Keratinocyte (primary cell): ENCODE results near the gene SDS. TPM values are rescaled to one million over a fixed set of nuclear protein-coding genes. Genes with fewer than 3 reads are reported as not detected.

Source experiments
- DNase-seq: peaks from one replicate; pipeline ENCODE4 v3.0.0-alpha.2; 2011; ENCODE audit warnings: low read depth, missing footprints, low spot score
- FAIRE-seq: peaks from 2 replicates; lab custom pipeline; 2011; peaks lifted over from hg19 to GRCh38; lab: Jason Lieb, UNC
- H2AFZ ChIP-seq: 2 replicates; pipeline ENCODE4 v1.6.0; 2012; ENCODE audit warnings: low read length, control low read depth, inconsistent platforms; ENCODE audit not compliant: control insufficient read depth
- H3K27ac ChIP-seq: 2 replicates; pipeline ENCODE4 v1.5.1; 2011; ENCODE audit warnings: low read length; ENCODE audit not compliant: control insufficient read depth, insufficient read depth
- H3K27me3 ChIP-seq: 3 replicates; pipeline ENCODE4 v1.6.0; 2011; ENCODE audit warnings: low read length; ENCODE audit not compliant: control insufficient read depth, insufficient read depth; ENCODE audit errors: extremely low read depth
- H3K36me3 ChIP-seq, 2 experiments: 2 replicates in 1 of 2; 3 replicates in 1 of 2; pipeline ENCODE4 v1.5.1; 2011; ENCODE audit warnings: low read length in 2 of 2, mild to moderate bottlenecking in 1 of 2; ENCODE audit not compliant: control insufficient read depth in 2 of 2, insufficient read depth in 2 of 2; ENCODE audit errors: extremely low read depth in 1 of 2
- H3K4me1 ChIP-seq: 3 replicates; pipeline ENCODE4 v1.5.1; 2011; ENCODE audit warnings: low read length; ENCODE audit not compliant: control insufficient read depth, insufficient read depth; ENCODE audit errors: extremely low read depth
- H3K4me2 ChIP-seq: 3 replicates; pipeline ENCODE4 v1.6.0; 2011; ENCODE audit warnings: low read depth, low read length; ENCODE audit not compliant: control insufficient read depth, insufficient read depth; ENCODE audit errors: extremely low read depth
- H3K4me3 ChIP-seq, 3 experiments: fragments of 200-600 bp in 1 of 3; sonication (generic) in 1 of 3; 2 replicates in 2 of 3; 3 replicates in 1 of 3; pipeline ENCODE4 v1.5.1; 2011 to 2016; ENCODE audit warnings: low read length in 3 of 3, mild to moderate bottlenecking in 3 of 3, control low read depth in 2 of 3, inconsistent platforms in 1 of 3, low read depth in 1 of 3, mixed read lengths in 1 of 3, mixed run types in 1 of 3, moderate library complexity in 1 of 3; ENCODE audit not compliant: control insufficient read depth in 2 of 3, insufficient read depth in 2 of 3; ENCODE audit errors: extremely low read depth in 1 of 3
- H3K79me2 ChIP-seq: 2 replicates; pipeline ENCODE4 v1.6.0; 2012; ENCODE audit warnings: low read length; ENCODE audit not compliant: control insufficient read depth, insufficient read depth
- H3K9ac ChIP-seq: 3 replicates; pipeline ENCODE4 v1.6.0; 2011; ENCODE audit warnings: low read length; ENCODE audit not compliant: control insufficient read depth, insufficient read depth; ENCODE audit errors: extremely low read depth
- H3K9me1 ChIP-seq: 3 replicates; pipeline ENCODE4 v1.6.0; 2011; ENCODE audit warnings: low read length; ENCODE audit not compliant: control insufficient read depth, insufficient read depth; ENCODE audit errors: extremely low read depth
- H3K9me3 ChIP-seq: 2 replicates; pipeline ENCODE4 v1.5.1; 2012; ENCODE audit warnings: low read depth, low read length; ENCODE audit not compliant: control insufficient read depth
- H4K20me1 ChIP-seq: 3 replicates; pipeline ENCODE4 v1.6.0; 2011; ENCODE audit warnings: low read length; ENCODE audit not compliant: control insufficient read depth, insufficient read depth; ENCODE audit errors: extremely low read depth
- CTCF ChIP-seq, 3 experiments: IDR thresholded peaks in 1 of 3; conservative IDR thresholded peaks in 1 of 3; optimal IDR thresholded peaks in 1 of 3; 2 replicates in 2 of 3; 3 replicates in 1 of 3; pipeline versions ENCODE3 to v1.5.1; 2011; ENCODE audit warnings: low read length in 3 of 3, mild to moderate bottlenecking in 3 of 3, moderate library complexity in 2 of 3, control low read depth in 1 of 3, inconsistent platforms in 1 of 3; ENCODE audit not compliant: insufficient read depth in 2 of 3; ENCODE audit errors: extremely low read depth in 1 of 3
- EZH2 ChIP-seq: IDR thresholded peaks from one replicate; pipeline ENCODE4 v1.6.1; 2012; ENCODE audit warnings: inconsistent platforms, mild to moderate bottlenecking, low read length, moderate library complexity
- dilution Hi-C: fragments of 300-500 bp; cut with MboI; formaldehyde crosslinking; loops from one replicate; pipeline ENCODE4 v1.7.0; 2020; ENCODE audit warnings: low sequenced_read_pairs; ENCODE audit not compliant: extremely low pct_ligation_motif_present
- polyA plus RNA-seq, 5 experiments: library from polyadenylated mRNA; depleted of rRNA in 3 of 5; stranded (reverse) in 3 of 5; stranded (forward) in 1 of 5; unstranded in 1 of 5; fragments of >200 nt; gene quantifications; 1 replicate in 1 of 5; 2 replicates in 3 of 5; 3 replicates in 1 of 5; pipeline versions ENCODE4 v1.2.1 to v1.2.3, GENCODE V29; 2011 to 2012; ENCODE audit warnings: missing spikeins in 2 of 5, low read depth in 1 of 5, low replicate concordance in 1 of 5

The SDS gene
- polyA plus RNA-seq, 1 donor (not counting 4 experiments of a cell fraction or from before 2014, with no cell fraction given) = not detected

GRCh38 chr12:113414519-113415038, 10.9 kb upstream of the SDS start:
- H3K36me3 ChIP-seq = no peaks in the 10 kb centered on the region
- no peak overlapping the region for H3K9ac ChIP-seq
- no peak overlapping the region for H3K27ac ChIP-seq
- H3K27me3 ChIP-seq = peaks cover 12% of the 10 kb centered on the region
- H4K20me1 ChIP-seq = no peaks in the 10 kb centered on the region
- no peaks in the 10 kb centered on the region for H3K9me1 ChIP-seq
- H3K4me3 ChIP-seq = no peak overlapping the region
- no peaks in the 10 kb centered on the region for H3K79me2 ChIP-seq
- dilution Hi-C loops = no loop called here
- DNase-seq (no peak), FAIRE-seq (no peak)
- H2AFZ ChIP-seq = no peak overlapping the region
- no peaks in the 10 kb centered on the region for H3K9me3 ChIP-seq
- H3K4me1 ChIP-seq = no peaks in the 10 kb centered on the region
- TF ChIP-seq EZH2 (no peak), CTCF (optimal IDR thresholded peaks at IDR 0.05 in 1 of 3, IDR thresholded peaks at IDR 0.05 in 1 of 3, conservative IDR thresholded peaks at IDR 0.05 in 1 of 3; ENCODE audit: extremely low read depth in 1 of 3, insufficient read depth in 2 of 3, low read length in 3 of 3) (no peak)
- no peak overlapping the region for H3K4me2 ChIP-seq

- Histone ChIP-seq H3K9me1 (no peaks in the 10 kb centered on the region), H3K4me2 (no peak overlapping the region), H3K27me3 (peaks cover 12% of the 10 kb centered on the region), H4K20me1 (no peaks in the 10 kb centered on the region), H3K4me3 (no peak overlapping the region), H3K79me2 (no peaks in the 10 kb centered on the region), H2AFZ (no peak overlapping the region), H3K36me3 (no peaks in the 10 kb centered on the region), H3K27ac (no peak overlapping the region), H3K4me1 (no peaks in the 10 kb centered on the region), H3K9ac (no peak overlapping the region), H3K9me3 (no peaks in the 10 kb centered on the region)
- dilution Hi-C loops = no loop called here
- DNase-seq (no peak), FAIRE-seq (no peak)
- TF ChIP-seq CTCF (optimal IDR thresholded peaks at IDR 0.05 in 1 of 3, IDR thresholded peaks at IDR 0.05 in 1 of 3, conservative IDR thresholded peaks at IDR 0.05 in 1 of 3; ENCODE audit: extremely low read depth in 1 of 3, insufficient read depth in 2 of 3, low read length in 3 of 3) (no peak), EZH2 (no peak)
Observed at GRCh38 chr12:113413488-113413939, 9.8 kb upstream of the SDS start.
